NB4 (cell line): ENCODE data around the gene NREP.

Experiments used
- DNase-seq: peaks from one replicate; pipeline ENCODE4 v3.0.0; 2010; ENCODE audit warnings: low read depth
- H3K4me3 ChIP-seq: one replicate; pipeline ENCODE4 v1.5.1; 2011; ENCODE audit warnings: mild to moderate bottlenecking, low read depth, low read length, moderate library complexity
- CTCF ChIP-seq: IDR thresholded peaks from one replicate; pipeline ENCODE4 v1.5.1; 2012; ENCODE audit warnings: low read depth, low read length
- MAX ChIP-seq: IDR thresholded peaks from 2 replicates; pipeline ENCODE4 v1.6.1; 2011; ENCODE audit warnings: low read depth, low read length
- MYC ChIP-seq: IDR thresholded peaks from 2 replicates; pipeline ENCODE4 v1.6.1; 2011; ENCODE audit warnings: low read depth, low read length
- POLR2A ChIP-seq: IDR thresholded peaks from 2 replicates; pipeline ENCODE4 v1.6.1; 2011; ENCODE audit warnings: mild to moderate bottlenecking; ENCODE audit not compliant: insufficient read length; ENCODE audit errors: extremely low read depth

NREP gene

GRCh38 chr5:111680737-111681413, 76.1 kb downstream of the NREP start:
- TF ChIP-seq MAX (no peak), POLR2A (no peak), MYC (no peak), CTCF (no peak)
- no peak overlapping the region for H3K4me3 ChIP-seq
- DNase-seq, result no peak

- TF ChIP-seq POLR2A (no peak), CTCF (no peak), MAX (no peak), MYC (no peak)
- H3K4me3 ChIP-seq, result no peak overlapping the region
- no peak for DNase-seq
Measured at GRCh38 chr5:111679611-111680010, 77.4 kb downstream of the NREP start.
